ENCODE data around the gene RNPS1. TPM values are rescaled to one million over a fixed set of nuclear protein-coding genes. Genes with fewer than 3 reads are reported as not detected.

Gene RNPS1
- total RNA-seq, 4 donors from 2014 or later, result 93.0 to 125 (median 114) TPM

DNA sequence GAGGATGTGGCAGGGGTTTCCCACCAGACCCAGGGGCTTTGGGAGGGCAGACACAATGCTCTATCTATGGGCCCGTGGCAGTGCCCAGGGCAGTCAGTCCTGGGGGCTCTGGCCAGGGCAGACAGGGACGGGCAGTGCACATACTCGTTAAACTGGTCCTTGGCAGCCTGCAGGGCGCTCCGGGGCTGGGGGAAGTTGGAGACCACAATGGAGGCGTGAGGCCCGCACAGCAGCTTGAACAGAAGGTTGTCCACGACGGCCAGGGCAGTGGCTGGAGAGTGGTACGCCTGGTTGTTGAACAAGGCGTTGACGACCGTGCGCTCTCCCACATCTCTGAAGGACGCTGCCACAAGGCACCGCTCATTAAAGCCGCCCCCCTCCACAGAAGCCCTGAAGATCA is 18.6 kb upstream of the RNPS1 start:
- WGBS, 2 donors, result 98% methylated on average over 8 of the region's 17 CpGs; no CpG with 5 or more reads in 1 of the 2 donors
- no peak for DNase-seq
- Histone ChIP-seq H3K9me3 (no peaks in the 10 kb centered on the region), H3K27me3 (no peaks in the 10 kb centered on the region), H3K27ac (no peak overlapping the region), H3K36me3 (peaks cover 0 to 53% (median 0%) of the 10 kb centered on the region in 3 donors), H3K4me1 (no peaks in the 10 kb centered on the region), H3K4me3 (no peak overlapping the region)
- intact Hi-C loops (cut with DNase I), result no loop called here
- TF ChIP-seq, protein P1, sequence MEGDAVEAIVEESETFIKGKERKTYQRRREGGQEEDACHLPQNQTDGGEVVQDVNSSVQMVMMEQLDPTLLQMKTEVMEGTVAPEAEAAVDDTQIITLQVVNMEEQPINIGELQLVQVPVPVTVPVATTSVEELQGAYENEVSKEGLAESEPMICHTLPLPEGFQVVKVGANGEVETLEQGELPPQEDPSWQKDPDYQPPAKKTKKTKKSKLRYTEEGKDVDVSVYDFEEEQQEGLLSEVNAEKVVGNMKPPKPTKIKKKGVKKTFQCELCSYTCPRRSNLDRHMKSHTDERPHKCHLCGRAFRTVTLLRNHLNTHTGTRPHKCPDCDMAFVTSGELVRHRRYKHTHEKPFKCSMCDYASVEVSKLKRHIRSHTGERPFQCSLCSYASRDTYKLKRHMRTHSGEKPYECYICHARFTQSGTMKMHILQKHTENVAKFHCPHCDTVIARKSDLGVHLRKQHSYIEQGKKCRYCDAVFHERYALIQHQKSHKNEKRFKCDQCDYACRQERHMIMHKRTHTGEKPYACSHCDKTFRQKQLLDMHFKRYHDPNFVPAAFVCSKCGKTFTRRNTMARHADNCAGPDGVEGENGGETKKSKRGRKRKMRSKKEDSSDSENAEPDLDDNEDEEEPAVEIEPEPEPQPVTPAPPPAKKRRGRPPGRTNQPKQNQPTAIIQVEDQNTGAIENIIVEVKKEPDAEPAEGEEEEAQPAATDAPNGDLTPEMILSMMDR (IDR thresholded peaks at IDR 0.05), result no peak
- no peak for TF ChIP-seq POLR2A (IDR thresholded peaks at IDR 0.05)

DNA sequence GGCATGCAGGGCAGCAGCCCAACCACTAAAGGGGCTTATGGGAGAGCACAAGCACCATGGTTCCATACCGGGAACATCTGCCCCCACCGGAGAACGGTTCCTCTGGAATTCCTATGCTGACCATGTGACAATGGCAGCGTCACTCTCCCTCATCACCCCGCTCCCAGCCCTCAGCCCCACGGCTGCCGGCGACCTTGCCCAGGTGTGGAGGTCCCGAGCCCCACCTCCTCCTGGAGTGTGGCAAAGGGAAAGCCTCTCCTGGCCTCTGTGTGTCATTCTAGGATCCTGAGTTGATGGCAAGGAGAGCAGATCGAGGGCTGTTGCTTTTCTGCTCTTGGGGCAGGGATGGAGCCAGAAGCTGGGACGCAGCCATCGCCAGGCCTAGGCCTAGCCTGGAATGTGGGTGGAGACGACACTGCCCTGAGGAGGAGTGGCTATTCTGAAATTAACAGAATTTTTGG is 17.8 kb upstream of the RNPS1 start:
- intact Hi-C loops (cut with DNase I), result no loop called here
- H3K36me3 ChIP-seq, result peaks cover 0 to 51% (median 0%) of the 10 kb centered on the region in 3 donors
- H3K4me3 ChIP-seq, result no peak overlapping the region
- no peak for DNase-seq
- H3K9me3 ChIP-seq, result no peaks in the 10 kb centered on the region
- 80% methylated on average over 9 of the region's 13 CpGs; no CpG with 5 or more reads in 1 of the 2 donors for WGBS, 2 donors
- H3K27me3 ChIP-seq, result no peaks in the 10 kb centered on the region
- TF ChIP-seq, protein P1 (IDR thresholded peaks at IDR 0.05), result no peak
- TF ChIP-seq POLR2A (IDR thresholded peaks at IDR 0.05), result no peak
- H3K27ac ChIP-seq, result no peak overlapping the region
- H3K4me1 ChIP-seq, result no peaks in the 10 kb centered on the region

DNA sequence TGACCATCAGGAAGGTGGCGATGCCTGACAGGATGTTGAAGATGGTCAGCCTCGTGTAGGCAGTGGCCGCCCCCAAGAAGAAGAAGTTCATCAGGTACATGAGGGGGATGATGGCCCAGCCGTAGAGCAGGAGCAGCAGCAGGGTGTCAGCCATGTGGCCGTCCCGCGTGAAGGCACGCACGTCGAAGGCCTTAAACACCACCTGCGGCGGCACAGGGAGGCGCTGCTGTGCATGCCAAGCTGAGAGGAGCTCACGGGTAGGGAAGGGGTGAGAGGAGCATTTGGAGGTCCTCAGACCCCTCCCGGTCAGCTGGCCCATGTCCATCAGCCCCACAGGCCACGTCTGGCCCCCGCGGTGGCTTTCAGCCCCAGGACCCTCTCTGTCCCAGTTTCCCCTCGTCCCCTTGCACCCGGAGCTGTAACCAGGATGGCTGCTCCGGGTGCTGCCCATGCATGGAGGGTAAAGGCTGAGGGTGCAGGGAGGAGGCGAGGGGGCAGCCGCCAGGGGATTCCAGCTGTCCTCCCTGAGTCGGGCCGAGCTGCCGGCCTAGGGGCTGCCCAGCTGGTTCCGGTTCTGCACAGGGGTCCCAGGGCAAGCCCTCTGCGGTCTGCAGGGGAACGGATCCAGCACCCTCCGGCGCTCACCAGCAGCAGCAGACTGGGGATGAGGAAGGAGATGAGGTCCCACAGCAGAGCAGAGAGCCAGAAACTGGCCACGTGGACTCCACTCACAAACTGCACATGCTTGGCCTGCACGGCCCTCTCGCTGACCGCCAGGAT is 17.1 kb upstream of the RNPS1 start:
- Histone ChIP-seq H3K27ac (no peak overlapping the region), H3K27me3 (no peaks in the 10 kb centered on the region), H3K36me3 (peaks cover 0 to 51% (median 0%) of the 10 kb centered on the region in 3 donors), H3K4me1 (no peaks in the 10 kb centered on the region), H3K4me3 (no peak overlapping the region), H3K9me3 (no peaks in the 10 kb centered on the region)
- no peak for DNase-seq
- intact Hi-C loops (cut with DNase I), result no loop called here
- 79 to 91% methylated on average over 7 to 9 of the region's 35 CpGs for WGBS, 2 donors
- TF ChIP-seq POLR2A (IDR thresholded peaks at IDR 0.05), result no peak
- TF ChIP-seq, protein P1 (IDR thresholded peaks at IDR 0.05), result no peak

DNA sequence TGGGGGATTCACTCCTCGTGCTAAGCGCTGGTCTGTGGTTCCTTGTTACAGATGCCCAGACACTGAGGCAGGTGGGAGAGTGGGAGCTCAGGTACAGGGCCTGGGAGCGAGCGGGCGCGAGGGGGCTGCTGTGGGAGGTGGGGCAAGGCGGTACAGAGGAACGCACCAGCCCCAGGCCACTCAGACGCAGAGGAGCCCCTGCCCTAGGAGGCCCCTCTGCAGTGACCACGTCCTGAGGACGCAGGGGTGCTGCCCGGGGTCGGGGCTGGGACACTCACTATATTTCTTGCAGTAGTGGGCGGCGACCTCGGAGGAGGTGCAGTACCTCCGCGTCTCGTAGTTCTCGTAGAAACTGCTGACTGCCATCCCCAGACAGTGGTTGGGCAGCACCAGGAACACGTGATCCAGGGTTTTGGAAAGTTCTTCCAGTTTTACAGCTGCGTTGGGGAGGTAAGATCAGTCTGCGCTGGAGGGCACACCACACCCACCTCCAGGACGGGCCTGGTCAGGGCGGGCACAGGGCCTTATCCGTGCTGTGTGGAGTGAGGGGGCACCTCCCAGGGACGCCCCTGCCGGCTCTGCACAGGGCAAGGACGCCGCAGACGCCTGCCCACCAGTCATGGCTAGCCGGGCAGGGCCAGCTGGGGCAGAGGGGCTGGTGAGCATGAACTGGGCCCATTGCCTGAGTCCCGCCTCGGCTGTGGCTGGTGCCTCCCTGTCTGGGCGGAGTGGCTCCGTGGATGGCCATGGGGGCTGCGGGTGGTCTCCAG is 16.3 kb upstream of the RNPS1 start:
- TF ChIP-seq, protein P1 (IDR thresholded peaks at IDR 0.05), result no peak
- no peak for TF ChIP-seq POLR2A (IDR thresholded peaks at IDR 0.05)
- intact Hi-C loops (cut with DNase I), result no loop called here
- H3K27ac ChIP-seq, result no peak overlapping the region
- no peaks in the 10 kb centered on the region for H3K4me1 ChIP-seq
- WGBS, 2 donors, result 84% methylated on average over 17 to 20 of the region's 37 CpGs
- no peaks in the 10 kb centered on the region for H3K27me3 ChIP-seq
- no peak for DNase-seq
- H3K9me3 ChIP-seq, result no peaks in the 10 kb centered on the region
- H3K36me3 ChIP-seq, result peaks cover 0 to 46% (median 0%) of the 10 kb centered on the region in 3 donors
- H3K4me3 ChIP-seq, result no peak overlapping the region
